Measurements from ENCODE around the gene TSHZ2.

The TSHZ2 gene

DNA sequence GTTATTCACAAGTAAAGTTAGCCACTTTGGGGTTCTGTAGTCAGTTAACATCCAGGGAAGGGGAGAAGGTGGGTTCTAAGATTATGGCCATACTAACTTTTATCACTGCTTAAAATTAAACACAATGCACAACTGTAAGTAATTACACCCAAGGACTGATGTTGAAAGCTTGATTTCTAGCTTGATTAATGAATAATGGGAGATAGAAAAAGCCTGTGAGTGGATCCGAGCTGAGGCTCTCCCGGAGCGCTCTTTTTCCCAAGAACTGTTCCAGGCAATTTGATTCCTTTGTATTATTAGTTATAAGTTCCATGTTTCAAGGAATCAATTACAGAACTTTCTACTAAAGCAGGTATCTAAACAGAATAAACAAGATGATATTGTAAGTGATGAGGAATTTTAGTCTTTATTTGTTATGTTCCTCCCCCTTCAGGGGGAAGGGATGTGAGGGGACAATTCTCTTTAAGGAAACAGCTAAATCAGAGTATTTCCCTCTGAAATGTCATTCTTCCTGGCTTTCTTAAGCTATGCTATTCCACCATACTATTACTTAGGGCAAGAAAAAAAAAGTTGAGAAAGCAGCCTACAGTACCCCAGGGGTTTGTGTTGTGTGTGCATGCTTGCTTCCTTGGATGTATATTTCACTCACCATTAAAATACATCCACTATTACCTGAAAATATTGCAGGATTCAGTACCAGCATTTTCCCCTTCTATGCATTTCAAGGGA, 3.8 kb downstream of the TSHZ2 start:
- Histone ChIP-seq H3K9me3 (no peaks in the 10 kb centered on the region), H3K36me3 (no peaks in the 10 kb centered on the region), H3K4me3 (ENCODE audit: low read depth, low read length) (peak overlapping the region; percentile 98), H3K4me1 (peaks cover 28% of the 10 kb centered on the region), H3K27me3 (no peaks in the 10 kb centered on the region)
- no peak for DNase-seq
- no peak for TF ChIP-seq CTCF (IDR thresholded peaks at IDR 0.05; ENCODE audit: low read depth, low read length)

DNA sequence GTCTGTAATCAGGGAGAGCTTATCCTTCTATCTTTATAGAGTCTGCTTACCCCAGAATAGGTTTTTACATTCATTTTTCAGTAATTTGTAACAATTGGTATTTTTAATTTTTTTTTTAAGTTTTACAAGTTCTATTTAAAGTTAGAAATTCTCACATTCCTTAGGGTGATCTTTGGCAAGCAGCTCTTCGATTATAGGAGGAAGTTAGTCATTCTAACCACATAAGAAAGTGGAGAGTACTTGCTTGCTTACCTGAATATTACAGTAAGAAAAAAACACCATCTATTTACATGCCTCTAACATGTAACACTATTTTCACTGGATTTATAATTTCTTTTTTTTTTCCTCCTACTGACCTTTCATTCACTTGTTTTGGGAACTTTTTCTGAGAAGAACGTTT, 6.7 kb downstream of the TSHZ2 start:
- no peak for TF ChIP-seq CTCF (IDR thresholded peaks at IDR 0.05; ENCODE audit: low read depth, low read length)
- Histone ChIP-seq H3K4me1 (peaks cover 28% of the 10 kb centered on the region), H3K9me3 (no peaks in the 10 kb centered on the region), H3K27me3 (no peaks in the 10 kb centered on the region), H3K36me3 (no peaks in the 10 kb centered on the region), H3K4me3 (ENCODE audit: low read depth, low read length) (no peak overlapping the region)
- DNase-seq: no peak

GRCh38 chr20:52981051-52981450, 8.9 kb downstream of the TSHZ2 start:
- no peak overlapping the region for H3K4me3 ChIP-seq (ENCODE audit: low read depth, low read length)
- no peaks in the 10 kb centered on the region for H3K27me3 ChIP-seq
- TF ChIP-seq CTCF (IDR thresholded peaks at IDR 0.05; ENCODE audit: low read depth, low read length): no peak
- H3K9me3 ChIP-seq: no peaks in the 10 kb centered on the region
- DNase-seq: no peak
- H3K4me1 ChIP-seq: peaks cover 23% of the 10 kb centered on the region
- no peaks in the 10 kb centered on the region for H3K36me3 ChIP-seq

GRCh38 chr20:52983726-52984450, 11.7 kb downstream of the TSHZ2 start:
- DNase-seq: no peak
- Histone ChIP-seq H3K4me3 (ENCODE audit: low read depth, low read length) (no peak overlapping the region), H3K27me3 (no peaks in the 10 kb centered on the region), H3K36me3 (no peaks in the 10 kb centered on the region), H3K4me1 (peaks cover 11% of the 10 kb centered on the region), H3K9me3 (no peaks in the 10 kb centered on the region)
- TF ChIP-seq CTCF (IDR thresholded peaks at IDR 0.05; ENCODE audit: low read depth, low read length): no peak

GRCh38 chr20:52984451-52984810, 12.3 kb downstream of the TSHZ2 start:
- Histone ChIP-seq H3K4me1 (peaks cover 14% of the 10 kb centered on the region), H3K9me3 (no peaks in the 10 kb centered on the region), H3K27me3 (no peaks in the 10 kb centered on the region), H3K4me3 (ENCODE audit: low read depth, low read length) (no peak overlapping the region), H3K36me3 (no peaks in the 10 kb centered on the region)
- no peak for TF ChIP-seq CTCF (IDR thresholded peaks at IDR 0.05; ENCODE audit: low read depth, low read length)
- DNase-seq: no peak

DNA sequence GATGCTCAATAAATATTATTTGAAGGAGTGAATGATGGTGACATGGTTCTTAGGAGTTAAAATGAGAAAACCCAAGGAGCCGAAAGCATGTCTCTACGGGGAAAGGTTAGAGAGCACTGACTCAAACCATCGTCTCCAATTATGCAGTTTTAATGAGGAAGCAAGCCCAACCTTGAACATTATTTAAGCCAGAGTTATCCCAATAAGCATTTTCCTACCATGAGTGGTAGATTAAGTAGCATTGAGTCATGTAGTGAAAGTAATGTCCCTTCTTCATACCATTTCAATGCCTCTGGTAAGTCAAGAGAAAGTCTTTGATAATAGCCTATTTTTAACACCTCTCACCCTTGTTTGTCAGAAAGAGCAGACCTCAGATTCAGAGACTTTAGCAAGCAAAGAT, 13.5 kb downstream of the TSHZ2 start:
- no peaks in the 10 kb centered on the region for H3K27me3 ChIP-seq

More for the DNA sequence above, 13.5 kb downstream of the TSHZ2 start:
- H3K36me3 ChIP-seq: no peaks in the 10 kb centered on the region
- no peak for TF ChIP-seq CTCF (IDR thresholded peaks at IDR 0.05; ENCODE audit: low read depth, low read length)
- peaks cover 7% of the 10 kb centered on the region for H3K4me1 ChIP-seq
- H3K9me3 ChIP-seq: no peaks in the 10 kb centered on the region
- no peak for DNase-seq
- no peak overlapping the region for H3K4me3 ChIP-seq (ENCODE audit: low read depth, low read length)
